ENCODE measurements around the gene KCNE5. TPM values are rescaled to one million over a fixed set of nuclear protein-coding genes. Genes with fewer than 3 reads are reported as not detected.

Gene KCNE5, protein sequence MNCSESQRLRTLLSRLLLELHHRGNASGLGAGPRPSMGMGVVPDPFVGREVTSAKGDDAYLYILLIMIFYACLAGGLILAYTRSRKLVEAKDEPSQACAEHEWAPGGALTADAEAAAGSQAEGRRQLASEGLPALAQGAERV
- polyA plus RNA-seq (2012; ENCODE audit: insufficient read length, low read depth), result 0.82 TPM

DNA sequence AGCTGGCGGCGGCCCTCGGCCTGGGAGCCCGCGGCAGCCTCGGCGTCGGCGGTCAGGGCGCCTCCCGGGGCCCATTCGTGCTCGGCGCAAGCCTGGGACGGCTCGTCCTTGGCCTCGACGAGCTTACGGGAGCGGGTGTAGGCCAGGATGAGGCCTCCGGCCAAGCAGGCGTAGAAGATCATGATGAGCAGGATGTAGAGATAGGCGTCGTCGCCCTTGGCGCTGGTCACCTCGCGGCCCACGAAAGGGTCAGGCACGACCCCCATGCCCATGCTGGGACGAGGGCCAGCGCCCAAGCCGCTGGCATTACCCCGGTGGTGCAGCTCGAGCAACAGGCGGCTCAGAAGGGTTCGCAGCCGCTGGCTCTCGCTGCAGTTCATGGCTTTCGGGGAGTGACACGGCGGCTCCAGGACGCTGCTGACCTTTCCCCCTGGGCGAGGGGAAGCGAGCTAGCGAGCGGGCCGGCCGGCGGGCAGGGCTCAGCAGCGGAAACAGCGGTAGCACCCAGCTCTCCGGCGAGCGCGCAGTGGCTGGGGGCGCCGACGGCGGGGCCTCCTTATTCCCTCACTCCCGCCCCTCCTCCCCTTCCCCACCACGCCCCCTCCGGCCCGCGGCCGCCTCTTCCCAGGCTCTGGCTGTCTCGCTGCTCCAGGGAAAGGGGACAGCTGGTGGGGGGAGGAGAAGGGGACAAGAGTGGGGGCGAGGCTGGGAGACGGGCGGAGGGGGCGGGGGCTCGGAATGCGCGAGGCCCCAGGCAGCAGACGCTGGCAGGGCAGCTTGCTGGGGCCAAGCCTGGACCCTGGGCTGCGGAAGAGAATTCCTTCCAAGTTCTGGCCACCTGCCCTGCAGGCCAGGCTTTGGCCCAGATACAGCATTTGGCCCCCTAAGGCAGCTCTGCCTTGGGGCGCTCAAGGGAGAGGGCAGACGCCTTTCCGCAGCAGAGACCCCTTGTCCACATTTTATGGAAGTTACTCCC, at the start of gene KCNE5:
Gene KCNE5, minus strand, starts transcription at position 532 of the 976 bp plus-strand sequence. Its CDS starts 152 bp downstream, at position 380.
- TF ChIP-seq, protein P1, sequence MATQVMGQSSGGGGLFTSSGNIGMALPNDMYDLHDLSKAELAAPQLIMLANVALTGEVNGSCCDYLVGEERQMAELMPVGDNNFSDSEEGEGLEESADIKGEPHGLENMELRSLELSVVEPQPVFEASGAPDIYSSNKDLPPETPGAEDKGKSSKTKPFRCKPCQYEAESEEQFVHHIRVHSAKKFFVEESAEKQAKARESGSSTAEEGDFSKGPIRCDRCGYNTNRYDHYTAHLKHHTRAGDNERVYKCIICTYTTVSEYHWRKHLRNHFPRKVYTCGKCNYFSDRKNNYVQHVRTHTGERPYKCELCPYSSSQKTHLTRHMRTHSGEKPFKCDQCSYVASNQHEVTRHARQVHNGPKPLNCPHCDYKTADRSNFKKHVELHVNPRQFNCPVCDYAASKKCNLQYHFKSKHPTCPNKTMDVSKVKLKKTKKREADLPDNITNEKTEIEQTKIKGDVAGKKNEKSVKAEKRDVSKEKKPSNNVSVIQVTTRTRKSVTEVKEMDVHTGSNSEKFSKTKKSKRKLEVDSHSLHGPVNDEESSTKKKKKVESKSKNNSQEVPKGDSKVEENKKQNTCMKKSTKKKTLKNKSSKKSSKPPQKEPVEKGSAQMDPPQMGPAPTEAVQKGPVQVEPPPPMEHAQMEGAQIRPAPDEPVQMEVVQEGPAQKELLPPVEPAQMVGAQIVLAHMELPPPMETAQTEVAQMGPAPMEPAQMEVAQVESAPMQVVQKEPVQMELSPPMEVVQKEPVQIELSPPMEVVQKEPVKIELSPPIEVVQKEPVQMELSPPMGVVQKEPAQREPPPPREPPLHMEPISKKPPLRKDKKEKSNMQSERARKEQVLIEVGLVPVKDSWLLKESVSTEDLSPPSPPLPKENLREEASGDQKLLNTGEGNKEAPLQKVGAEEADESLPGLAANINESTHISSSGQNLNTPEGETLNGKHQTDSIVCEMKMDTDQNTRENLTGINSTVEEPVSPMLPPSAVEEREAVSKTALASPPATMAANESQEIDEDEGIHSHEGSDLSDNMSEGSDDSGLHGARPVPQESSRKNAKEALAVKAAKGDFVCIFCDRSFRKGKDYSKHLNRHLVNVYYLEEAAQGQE (IDR thresholded peaks at IDR 0.05; ENCODE audit: insufficient read depth in 1 of 2, low read depth in 2 of 2, low read length in 2 of 2), result no peak
- TF ChIP-seq FOXP2 (optimal IDR thresholded peaks at IDR 0.05; ENCODE audit: borderline replicate concordance, extremely low read depth, extremely low read length, insufficient read depth), result no peak
- no peak for TF ChIP-seq TAF1 (IDR thresholded peaks at IDR 0.05; ENCODE audit: borderline replicate concordance, insufficient read depth, low read length)
- no peak for TF ChIP-seq SIN3A (IDR thresholded peaks at IDR 0.05; ENCODE audit: borderline replicate concordance, insufficient read depth, low read length)
- no peak for TF ChIP-seq POLR2AphosphoS5 (IDR thresholded peaks at IDR 0.05; ENCODE audit: low read depth, low read length)

- no peak for TF ChIP-seq FOXP2 (optimal IDR thresholded peaks at IDR 0.05; ENCODE audit: borderline replicate concordance, extremely low read depth, extremely low read length, insufficient read depth)
- TF ChIP-seq TAF1 (IDR thresholded peaks at IDR 0.05; ENCODE audit: borderline replicate concordance, insufficient read depth, low read length), result no peak
- TF ChIP-seq, protein P1 (IDR thresholded peaks at IDR 0.05; ENCODE audit: insufficient read depth in 1 of 2, low read depth in 2 of 2, low read length in 2 of 2), result no peak
- TF ChIP-seq SIN3A (IDR thresholded peaks at IDR 0.05; ENCODE audit: borderline replicate concordance, insufficient read depth, low read length), result no peak
- no peak for TF ChIP-seq POLR2AphosphoS5 (IDR thresholded peaks at IDR 0.05; ENCODE audit: low read depth, low read length)
Observed at GRCh38 chrX:109672239-109672638, 47.3 kb upstream of the KCNE5 start.

DNA sequence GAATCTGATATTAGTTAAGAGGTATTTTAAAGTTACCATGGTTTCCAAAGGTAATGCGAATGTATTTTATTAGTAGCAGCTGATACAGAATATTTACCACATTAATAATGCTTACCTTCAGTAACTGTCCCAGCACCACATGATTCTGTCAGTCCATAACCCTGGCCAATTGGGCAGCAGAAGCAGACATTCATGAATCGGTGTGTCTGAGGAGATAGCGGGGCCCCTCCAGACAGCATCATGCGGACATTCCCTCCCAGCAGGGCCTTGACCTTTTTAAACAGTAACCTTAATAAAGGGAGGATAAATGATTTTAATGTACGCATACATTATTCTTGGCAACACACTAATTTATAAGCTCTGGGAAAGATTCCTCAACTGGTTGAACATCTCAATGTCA, 43.0 kb upstream of the KCNE5 start:
- TF ChIP-seq POLR2AphosphoS5 (IDR thresholded peaks at IDR 0.05; ENCODE audit: low read depth, low read length), result no peak
- TF ChIP-seq FOXP2 (optimal IDR thresholded peaks at IDR 0.05; ENCODE audit: borderline replicate concordance, extremely low read depth, extremely low read length, insufficient read depth), result no peak
- TF ChIP-seq, protein P1 (IDR thresholded peaks at IDR 0.05; ENCODE audit: insufficient read depth in 1 of 2, low read depth in 2 of 2, low read length in 2 of 2), result no peak
- no peak for TF ChIP-seq SIN3A (IDR thresholded peaks at IDR 0.05; ENCODE audit: borderline replicate concordance, insufficient read depth, low read length)
- no peak for TF ChIP-seq TAF1 (IDR thresholded peaks at IDR 0.05; ENCODE audit: borderline replicate concordance, insufficient read depth, low read length)

- TF ChIP-seq FOXP2 (optimal IDR thresholded peaks at IDR 0.05; ENCODE audit: borderline replicate concordance, extremely low read depth, extremely low read length, insufficient read depth), result no peak
- no peak for TF ChIP-seq TAF1 (IDR thresholded peaks at IDR 0.05; ENCODE audit: borderline replicate concordance, insufficient read depth, low read length)
- TF ChIP-seq, protein P1 (IDR thresholded peaks at IDR 0.05; ENCODE audit: insufficient read depth in 1 of 2, low read depth in 2 of 2, low read length in 2 of 2), result no peak
- TF ChIP-seq SIN3A (IDR thresholded peaks at IDR 0.05; ENCODE audit: borderline replicate concordance, insufficient read depth, low read length), result no peak
- no peak for TF ChIP-seq POLR2AphosphoS5 (IDR thresholded peaks at IDR 0.05; ENCODE audit: low read depth, low read length)
Observed at GRCh38 chrX:109660435-109661143, 35.6 kb upstream of the KCNE5 start.
